Measurements from ENCODE around the gene GAS1.

GAS1 gene, protein sequence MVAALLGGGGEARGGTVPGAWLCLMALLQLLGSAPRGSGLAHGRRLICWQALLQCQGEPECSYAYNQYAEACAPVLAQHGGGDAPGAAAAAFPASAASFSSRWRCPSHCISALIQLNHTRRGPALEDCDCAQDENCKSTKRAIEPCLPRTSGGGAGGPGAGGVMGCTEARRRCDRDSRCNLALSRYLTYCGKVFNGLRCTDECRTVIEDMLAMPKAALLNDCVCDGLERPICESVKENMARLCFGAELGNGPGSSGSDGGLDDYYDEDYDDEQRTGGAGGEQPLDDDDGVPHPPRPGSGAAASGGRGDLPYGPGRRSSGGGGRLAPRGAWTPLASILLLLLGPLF

DNA sequence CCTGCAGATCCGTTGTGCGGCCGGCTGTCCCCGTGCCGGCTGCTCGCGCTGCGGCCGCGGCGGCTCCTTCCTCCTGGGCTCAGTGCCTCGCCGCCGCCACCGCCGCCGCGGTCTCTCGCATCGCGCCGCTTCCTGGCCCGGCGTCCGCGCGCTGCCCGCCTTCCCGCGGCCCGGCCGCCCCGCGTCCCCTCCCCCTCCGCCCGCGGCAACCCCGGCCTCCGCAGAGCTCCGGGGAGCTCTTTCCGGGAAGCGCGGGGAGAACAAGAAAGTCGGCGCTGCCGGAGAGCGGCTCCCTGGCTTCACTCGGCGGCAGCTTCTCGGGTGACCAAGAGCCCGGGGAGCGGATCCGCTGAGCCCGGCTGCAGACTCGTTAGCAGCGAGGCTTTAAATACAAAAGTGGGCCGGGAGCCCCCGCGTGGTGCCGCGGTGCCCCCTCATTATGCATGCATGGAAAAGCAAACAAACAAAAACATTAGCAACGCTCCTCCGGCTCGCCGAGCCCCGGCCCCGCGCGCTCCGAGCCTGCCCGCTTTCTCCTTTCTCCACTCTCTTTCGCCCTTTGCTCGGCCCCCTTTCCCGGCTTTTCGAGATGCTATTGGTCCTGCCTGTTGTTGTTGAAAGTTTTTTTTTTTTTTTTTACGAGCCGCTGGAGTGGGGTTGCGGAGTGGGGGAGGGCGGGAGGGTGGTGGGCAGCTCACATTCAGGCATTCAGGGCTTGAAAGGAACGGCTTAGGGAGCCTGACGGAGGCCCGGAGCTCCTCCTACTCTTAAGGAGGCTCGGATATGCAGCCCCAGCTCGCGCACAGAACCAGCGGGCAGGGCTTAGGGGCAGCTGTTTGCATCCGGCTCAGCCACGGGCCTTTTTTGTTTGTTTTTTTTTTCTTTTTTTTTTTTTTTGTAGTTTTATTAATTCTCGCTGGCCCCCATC is at the start of gene GAS1:
Gene GAS1, minus strand, starts transcription at position 361 of the 928 bp plus-strand sequence. CDS start 727 bp downstream, outside the sequence.
- peak; percentile 58 to 71 for DNase-seq

GRCh38 chr9:86994231-86994630 is 46.9 kb upstream of the GAS1 start:
- no peak for DNase-seq

DNA sequence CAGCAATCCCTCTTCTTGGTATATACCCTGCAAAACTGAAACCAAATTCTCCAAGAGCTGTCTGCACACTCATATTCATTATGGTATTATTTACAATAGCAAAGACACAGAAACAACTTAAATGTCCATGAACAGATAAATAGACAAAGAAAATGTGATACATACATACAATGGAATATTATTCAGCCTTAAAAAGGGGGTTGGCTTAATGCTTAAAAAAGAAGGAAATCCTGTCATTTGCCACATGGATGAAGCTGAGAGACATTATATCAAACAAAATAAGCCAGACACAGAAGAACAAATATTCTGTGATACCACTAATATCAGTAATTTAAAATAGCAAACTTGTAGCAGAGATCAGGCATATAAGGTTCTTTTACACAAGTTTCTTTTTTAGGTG is 46.5 kb upstream of the GAS1 start:
- no peak for DNase-seq

DNA sequence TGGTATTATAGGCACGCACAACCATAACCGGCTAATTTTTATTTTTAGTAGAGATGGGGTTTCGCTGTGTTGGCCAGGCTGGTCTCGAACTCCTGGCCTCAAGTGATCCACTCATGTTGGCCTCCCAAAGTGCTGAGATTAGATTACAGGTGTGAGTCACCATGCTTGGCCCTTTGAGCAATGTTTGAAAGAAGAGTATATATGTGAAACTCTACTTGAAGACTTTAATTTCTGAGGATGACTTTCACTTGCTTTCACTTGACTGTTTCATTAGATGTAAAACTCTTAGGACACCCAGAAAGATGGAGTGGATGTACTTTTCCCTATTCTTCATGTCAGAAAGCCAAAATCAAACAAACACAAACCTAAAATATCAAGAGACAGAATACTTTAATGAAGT is 43.8 kb upstream of the GAS1 start:
- DNase-seq, result no peak

- no peak for DNase-seq
These were observed 43.0 kb upstream of the GAS1 start for GRCh38 chr9:86990290-86990689.

DNA sequence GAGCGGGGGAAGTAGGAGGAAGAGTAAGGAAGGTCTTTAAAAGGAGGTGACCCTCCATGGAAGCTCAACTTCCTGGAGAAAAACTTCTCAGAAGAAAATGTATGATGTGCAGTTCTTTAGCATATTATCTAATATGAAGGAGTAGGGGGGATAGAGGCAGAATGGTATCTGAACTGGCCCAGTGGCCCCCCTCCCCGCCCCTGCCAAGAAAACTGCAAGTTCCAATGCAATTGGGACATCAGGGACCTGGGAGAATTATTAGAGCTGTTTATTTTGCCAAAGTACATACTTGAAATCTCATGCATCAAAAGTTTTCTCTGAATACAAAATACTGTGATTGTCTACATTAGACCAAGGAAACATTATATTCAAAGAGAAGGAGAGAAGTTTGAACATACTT is 40.6 kb upstream of the GAS1 start:
- no peak for DNase-seq

DNA sequence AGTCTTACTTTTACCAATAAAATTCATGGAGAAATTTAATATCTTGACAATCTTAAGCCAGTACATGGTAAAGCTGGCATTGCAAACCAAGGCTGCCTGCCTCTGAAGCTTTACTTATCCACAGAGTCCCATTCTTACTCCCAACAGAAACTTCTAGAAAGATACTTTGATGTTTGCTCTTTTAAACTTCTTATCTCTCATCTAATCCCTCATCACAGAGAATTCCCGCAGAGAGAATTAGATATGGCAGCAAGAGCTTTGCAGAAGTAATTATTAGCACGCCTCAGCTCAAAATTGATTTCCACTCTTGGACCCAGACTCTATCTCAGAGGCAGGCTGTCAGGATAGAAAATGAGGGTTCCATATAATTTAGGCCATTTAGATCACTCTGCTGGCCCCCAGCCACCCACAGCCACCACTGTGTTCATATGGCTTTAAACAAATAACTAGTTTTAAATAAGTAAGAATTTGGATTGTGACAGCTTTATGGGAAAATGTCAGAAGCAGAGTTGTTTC is 37.9 kb upstream of the GAS1 start:
- DNase-seq, result no peak

DNA sequence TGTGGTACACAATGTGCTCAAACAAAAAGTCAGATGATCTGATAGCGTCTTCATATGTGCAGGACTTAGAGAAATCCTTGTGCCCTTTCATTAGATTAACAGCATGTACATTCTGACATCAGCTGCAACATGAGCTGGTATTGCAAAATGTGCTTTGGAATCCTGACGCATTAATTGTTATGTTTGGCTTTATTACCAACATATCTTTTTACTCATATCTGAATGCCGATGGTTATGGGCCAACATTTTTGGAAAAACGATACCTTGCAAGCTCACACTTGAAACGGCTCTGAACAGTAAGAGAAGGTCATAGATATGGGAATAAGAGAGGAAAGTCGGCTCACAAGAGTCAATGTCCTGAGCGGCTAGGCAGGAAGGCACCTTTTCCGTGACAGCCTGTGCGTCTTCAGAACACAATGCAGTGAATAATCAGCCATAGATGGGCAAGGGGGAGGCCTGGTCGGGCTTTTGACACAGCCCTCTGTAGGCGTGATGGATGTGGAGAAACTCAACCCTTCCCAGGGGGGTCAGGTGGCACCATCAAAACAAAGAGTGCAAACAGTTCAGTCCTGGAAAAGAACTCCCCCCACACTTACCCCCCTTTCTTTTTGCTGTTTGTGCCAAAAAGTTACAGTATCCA is 36.4 kb upstream of the GAS1 start:
- no peak for DNase-seq

- DNase-seq, result no peak
These were observed 35.9 kb upstream of the GAS1 start for GRCh38 chr9:86983249-86983619.

DNA sequence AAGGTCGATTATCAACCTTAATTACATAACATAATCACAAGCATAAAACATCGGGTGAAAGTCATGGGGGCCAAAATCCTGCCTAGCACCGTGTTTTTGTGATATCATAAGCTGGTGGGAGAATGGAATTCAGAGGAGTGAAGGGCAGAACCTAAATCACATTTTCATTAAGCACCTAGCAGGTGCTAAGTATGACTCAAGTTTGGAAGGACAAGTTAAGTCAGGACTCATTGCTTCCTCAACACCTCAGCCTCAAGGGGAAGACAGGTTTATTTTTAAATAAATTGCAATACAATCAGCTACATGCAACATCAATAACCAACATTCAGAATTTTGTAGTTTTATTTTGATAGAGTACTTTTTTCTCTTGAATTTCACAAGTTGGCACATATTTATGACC is 33.5 kb upstream of the GAS1 start:
- DNase-seq, result no peak

GRCh38 chr9:86979657-86980056 is 32.4 kb upstream of the GAS1 start:
- no peak for DNase-seq

GRCh38 chr9:86978922-86979474 is 31.7 kb upstream of the GAS1 start:
- DNase-seq, result no peak

DNA sequence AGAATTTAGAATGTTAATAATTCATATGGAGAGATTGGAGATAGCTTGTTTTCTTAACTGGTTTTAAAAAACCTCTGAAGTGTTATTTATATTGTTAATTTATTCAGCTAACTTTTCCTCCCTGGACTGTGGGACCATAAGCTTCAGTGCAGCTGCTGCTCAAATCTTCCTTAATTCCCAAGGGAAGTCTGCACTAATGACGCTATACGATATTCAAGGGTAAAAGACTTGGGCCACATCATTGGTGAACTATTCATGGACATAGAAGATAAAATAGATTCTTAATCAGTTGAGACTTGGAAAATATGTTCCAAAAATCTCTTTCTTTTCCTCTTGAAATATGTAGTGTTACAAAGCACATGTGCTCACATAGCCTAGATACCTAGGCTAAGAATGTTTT is 31.1 kb upstream of the GAS1 start:
- DNase-seq, result no peak

- no peak for DNase-seq
These were observed 30.0 kb upstream of the GAS1 start for GRCh38 chr9:86977205-86977835.

DNA sequence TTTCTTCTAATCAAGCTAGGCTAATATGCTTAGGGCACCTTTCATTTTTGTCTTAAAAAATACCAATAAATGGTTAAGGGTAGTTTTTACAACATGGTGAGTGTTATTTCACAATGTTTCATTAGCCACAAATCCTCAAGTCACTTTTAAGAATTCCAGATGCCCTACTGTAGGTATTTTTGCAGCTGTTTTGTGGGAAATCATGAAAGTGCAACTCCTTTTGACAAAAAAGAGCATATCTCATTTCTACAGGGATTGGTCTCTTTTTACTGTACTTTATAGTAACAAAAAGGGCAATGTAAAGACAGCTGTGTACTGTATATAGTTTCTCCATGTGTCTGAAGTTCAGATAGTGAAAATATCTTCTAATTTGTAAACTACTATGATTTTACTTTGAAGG is 28.3 kb upstream of the GAS1 start:
- DNase-seq, result no peak

- DNase-seq, result no peak
These were observed 27.7 kb upstream of the GAS1 start for GRCh38 chr9:86975036-86975435.

DNA sequence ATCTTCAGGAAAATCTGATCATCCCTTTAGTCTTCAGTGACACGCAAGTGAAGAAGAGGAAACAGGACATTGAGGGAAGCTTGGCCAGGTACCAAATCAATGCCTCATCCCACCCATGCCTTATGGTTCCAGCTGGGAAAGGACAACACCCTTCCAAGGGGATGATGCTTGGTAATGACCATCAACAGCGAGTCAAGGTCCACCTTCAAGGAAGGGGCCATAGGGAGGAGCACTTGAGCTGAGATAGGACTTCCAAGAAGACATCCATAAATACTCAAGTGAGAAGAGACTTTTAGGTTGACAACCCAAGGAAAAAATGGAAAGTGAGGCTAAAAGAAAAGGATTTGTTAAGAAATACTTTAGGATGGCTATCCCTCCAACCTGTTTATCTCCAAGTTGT is 27.1 kb upstream of the GAS1 start:
- no peak for DNase-seq

DNA sequence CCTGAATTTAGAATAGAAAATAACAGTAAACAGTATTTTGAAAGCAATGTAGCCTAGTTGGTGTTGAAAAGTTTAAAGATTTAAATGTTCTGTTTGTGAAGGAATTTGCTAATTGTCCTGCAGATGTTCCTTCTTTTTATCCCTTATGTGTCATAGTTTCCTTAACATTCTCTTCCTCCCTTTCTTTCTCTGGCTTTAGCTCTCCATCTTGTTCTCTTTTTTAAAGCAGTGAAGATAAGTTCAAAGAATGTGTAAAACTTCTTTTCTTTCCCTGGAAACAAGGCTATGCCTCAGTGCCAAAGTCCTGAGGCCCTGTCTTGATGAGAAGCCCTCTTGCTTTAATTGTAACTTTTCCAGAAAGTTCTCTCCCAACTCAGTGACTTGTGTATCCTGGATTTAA is 24.4 kb upstream of the GAS1 start:
- no peak for DNase-seq

- DNase-seq, result no peak
These were observed 21.1 kb upstream of the GAS1 start for GRCh38 chr9:86968258-86968920.

GRCh38 chr9:86966852-86967511 is 19.7 kb upstream of the GAS1 start:
- DNase-seq, result no peak

GRCh38 chr9:86965636-86966395 is 18.5 kb upstream of the GAS1 start:
- no peak for DNase-seq

Data from CD4-positive, alpha-beta T cell treated with Interleukin-4 for 1 hour (primary cell).